Stimulated activated CD8-positive, alpha-beta memory T cell treated with anti-CD3 and anti-CD28 coated beads, Interleukin-7, amount 100 ng/mL, for 4 hours (primary cell): ENCODE measurements around the gene GGTLC2.
"Not testable (repeated sequence)": the region's sequence is repeated elsewhere in the genome, so short reads cannot be mapped to it uniquely, and the experiment has no call there.

Experiments used
- DNase-seq, 2 donors: peaks; one replicate each; pipeline ENCODE4 v3.0.0-alpha.2; 2020; ENCODE audit warnings: low read depth in 2 of 2

Gene GGTLC2

GRCh38 chr22:22644314-22644713, at the start of gene GGTLC2:
Gene GGTLC2, plus strand, starts transcription at chr22:22644614. Its CDS starts 1,732 bp downstream, at chr22:22646346.
- DNase-seq: not testable (repeated sequence)

- DNase-seq: no peak
Measured at GRCh38 chr22:22595001-22595835, 49.2 kb upstream of the GGTLC2 start.

- DNase-seq: no peak
Measured at GRCh38 chr22:22598144-22598543, 46.3 kb upstream of the GGTLC2 start.

- no peak for DNase-seq
Measured at GRCh38 chr22:22599248-22599647, 45.2 kb upstream of the GGTLC2 start.

- no peak for DNase-seq
Measured at GRCh38 chr22:22600531-22601261, 43.7 kb upstream of the GGTLC2 start.

GRCh38 chr22:22603470-22603947, 40.9 kb upstream of the GGTLC2 start:
- no peak for DNase-seq

GRCh38 chr22:22604326-22605073, 39.9 kb upstream of the GGTLC2 start:
- no peak for DNase-seq

GRCh38 chr22:22605074-22605404, 39.4 kb upstream of the GGTLC2 start:
- no peak for DNase-seq

GRCh38 chr22:22608022-22608421, 36.4 kb upstream of the GGTLC2 start:
- not testable (repeated sequence) for DNase-seq

- no peak for DNase-seq
Measured at GRCh38 chr22:22609291-22609690, 35.1 kb upstream of the GGTLC2 start.

- DNase-seq: no peak
Measured at GRCh38 chr22:22612516-22612915, 31.9 kb upstream of the GGTLC2 start.

- no peak for DNase-seq
Measured at GRCh38 chr22:22614065-22614464, 30.3 kb upstream of the GGTLC2 start.

- no peak for DNase-seq
Measured at GRCh38 chr22:22616636-22617035, 27.8 kb upstream of the GGTLC2 start.

GRCh38 chr22:22618448-22618847, 26.0 kb upstream of the GGTLC2 start:
- no peak for DNase-seq

- DNase-seq: no peak
Measured at GRCh38 chr22:22618923-22619322, 25.5 kb upstream of the GGTLC2 start.

GRCh38 chr22:22619765-22620414, 24.5 kb upstream of the GGTLC2 start:
- no peak for DNase-seq

GRCh38 chr22:22628546-22629495, 15.6 kb upstream of the GGTLC2 start:
- DNase-seq: not testable (repeated sequence)

- DNase-seq: not testable (repeated sequence)
Measured at GRCh38 chr22:22631223-22631652, 13.2 kb upstream of the GGTLC2 start.

- DNase-seq: not testable (repeated sequence)
Measured at GRCh38 chr22:22632226-22632625, 12.2 kb upstream of the GGTLC2 start.

- not testable (repeated sequence) for DNase-seq
Measured at GRCh38 chr22:22633533-22633932, 10.9 kb upstream of the GGTLC2 start.
